Stimulated activated CD8-positive, alpha-beta memory T cell treated with anti-CD3 and anti-CD28 coated beads, Interleukin-12 subunit alpha, Interleukin-12 subunit beta, amount 100 ng/mL, for 1 hour (primary cell): ENCODE measurements around the gene TIMM22.

ENCODE experiments used
- DNase-seq: peaks from one replicate; pipeline ENCODE4 v3.0.0-alpha.2; 2020; ENCODE audit warnings: low read depth

TIMM22 gene

GRCh38 chr17:1022278-1023024 lies 25.5 kb downstream of the TIMM22 start:
- DNase-seq: no peak

GRCh38 chr17:1024076-1024475 lies 27.1 kb downstream of the TIMM22 start:
- no peak for DNase-seq

GRCh38 chr17:1025733-1026598 lies 29.0 kb downstream of the TIMM22 start:
- DNase-seq: no peak

GRCh38 chr17:1026599-1026975 lies 29.7 kb downstream of the TIMM22 start:
- no peak for DNase-seq

- DNase-seq: no peak
Observed at GRCh38 chr17:1027044-1027443, 30.1 kb downstream of the TIMM22 start.

- DNase-seq: no peak
Observed at GRCh38 chr17:1029196-1029921, 32.4 kb downstream of the TIMM22 start.

GRCh38 chr17:1029922-1030644 lies 33.2 kb downstream of the TIMM22 start:
- DNase-seq: no peak

GRCh38 chr17:1030684-1031532 lies 34.0 kb downstream of the TIMM22 start:
- DNase-seq: no peak

- DNase-seq: no peak
Observed at GRCh38 chr17:1031711-1032110, 34.8 kb downstream of the TIMM22 start.

GRCh38 chr17:1032391-1032790 lies 35.5 kb downstream of the TIMM22 start:
- DNase-seq: no peak

- DNase-seq: no peak
Observed at GRCh38 chr17:1033503-1033902, 36.6 kb downstream of the TIMM22 start.

- no peak for DNase-seq
Observed at GRCh38 chr17:1034652-1035210, 37.8 kb downstream of the TIMM22 start.

GRCh38 chr17:1035546-1036170 lies 38.7 kb downstream of the TIMM22 start:
- DNase-seq: no peak

GRCh38 chr17:1036171-1036844 lies 39.4 kb downstream of the TIMM22 start:
- DNase-seq: no peak

GRCh38 chr17:1036845-1037237 lies 39.9 kb downstream of the TIMM22 start:
- DNase-seq: no peak

- no peak for DNase-seq
Observed at GRCh38 chr17:1037238-1037879, 40.4 kb downstream of the TIMM22 start.

GRCh38 chr17:1038459-1039122 lies 41.7 kb downstream of the TIMM22 start:
- DNase-seq: no peak

GRCh38 chr17:1039123-1039507 lies 42.2 kb downstream of the TIMM22 start:
- no peak for DNase-seq
